HEK293 (cell line): ENCODE data around the gene RPSA.

Source experiments
- CTCF ChIA-PET: fragments of 350-600 bp; formaldehyde crosslinking; extraction: SDS; loops from one replicate; lab custom pipeline; 2021; ENCODE audit warnings: antibody characterized with exemption; lab: Yijun Ruan, JAX
- POLR2A ChIA-PET: fragments of 300-600 bp; formaldehyde crosslinking; extraction: SDS; loops from one replicate; lab custom pipeline; 2020; ENCODE audit warnings: antibody characterized with exemption, inconsistent platforms; lab: Yijun Ruan, JAX
- H3K27ac ChIP-seq: fragments of 200-500 bp; sonication (Bioruptor generic); 2 replicates; pipeline ENCODE4 v1.5.1; 2014; ENCODE audit warnings: low read depth, low read length, control low read depth, inconsistent platforms; ENCODE audit errors: extremely low read depth
- H3K36me3 ChIP-seq, 2 experiments: fragments of 200-500 bp in 1 of 2; sonication (Bioruptor generic) in 1 of 2; 1 replicate in 1 of 2; 2 replicates in 1 of 2; pipeline ENCODE4 v1.5.1; 2014 to 2017; ENCODE audit warnings: inconsistent platforms in 2 of 2, low read length in 2 of 2; ENCODE audit not compliant: control insufficient read depth in 2 of 2, insufficient read depth in 1 of 2
- H3K4me1 ChIP-seq: fragments of 200-500 bp; sonication (Bioruptor generic); 2 replicates; pipeline ENCODE4 v1.5.1; 2014; ENCODE audit warnings: mild to moderate bottlenecking, low read length, inconsistent platforms; ENCODE audit not compliant: control insufficient read depth, insufficient read depth
- H3K4me3 ChIP-seq: 2 replicates; pipeline ENCODE4 v1.5.1; 2011; ENCODE audit warnings: low read depth, mild to moderate bottlenecking, control low read depth, low read length, moderate library complexity
- H3K9me3 ChIP-seq: fragments of 200-500 bp; sonication (Bioruptor generic); 2 replicates; pipeline ENCODE4 v1.5.1; 2014; ENCODE audit warnings: low read depth, low read length, inconsistent platforms; ENCODE audit not compliant: control insufficient read depth, insufficient read depth
- GLI4 ChIP-seq: fragments of 450-650 bp; formaldehyde crosslinking; IDR thresholded peaks from 2 replicates; pipeline ENCODE4 v1.5.1; 2016; ENCODE audit warnings: missing biosample characterization, missing genetic modification characterization
- HOXC10 ChIP-seq: sonication (generic); formaldehyde crosslinking; IDR thresholded peaks from 2 replicates; pipeline ENCODE4 v1.8.1; 2023; ENCODE audit warnings: mild to moderate bottlenecking, missing genetic modification reagents
- KLF16 ChIP-seq: fragments of 450-650 bp; formaldehyde crosslinking; IDR thresholded peaks from 2 replicates; pipeline ENCODE4 v1.5.1; 2017; ENCODE audit warnings: missing biosample characterization, missing genetic modification characterization
- KLF8 ChIP-seq: fragments of 450-650 bp; formaldehyde crosslinking; IDR thresholded peaks from 2 replicates; pipeline ENCODE4 v1.5.1; 2016; ENCODE audit warnings: missing biosample characterization, missing genetic modification characterization
- OVOL3 ChIP-seq: fragments of 450-650 bp; formaldehyde crosslinking; IDR thresholded peaks from 2 replicates; pipeline ENCODE4 v1.5.1; 2016; ENCODE audit warnings: missing biosample characterization, missing genetic modification characterization
- SALL2 ChIP-seq: fragments of 450-650 bp; formaldehyde crosslinking; IDR thresholded peaks from 2 replicates; pipeline ENCODE4 v1.5.0; 2017; ENCODE audit warnings: missing biosample characterization, mild to moderate bottlenecking, missing genetic modification characterization, borderline replicate concordance
- SCRT2 ChIP-seq: fragments of 450-650 bp; formaldehyde crosslinking; IDR thresholded peaks from 2 replicates; pipeline ENCODE4 v1.5.1; 2016; ENCODE audit warnings: missing biosample characterization, missing genetic modification characterization
- SETDB1 ChIP-seq: IDR thresholded peaks from one replicate; pipeline ENCODE4 v1.6.1; 2017; ENCODE audit warnings: mild to moderate bottlenecking, low read length, moderate library complexity, mixed read lengths; ENCODE audit not compliant: insufficient read length
- TCF7L2 ChIP-seq: IDR thresholded peaks from 2 replicates; pipeline ENCODE4 v1.6.1; 2011; ENCODE audit warnings: low read depth, mild to moderate bottlenecking, inconsistent platforms, low read length, moderate library complexity, borderline replicate concordance
- TRIM28 ChIP-seq: IDR thresholded peaks from 2 replicates; pipeline ENCODE4 v1.6.1; 2011; ENCODE audit warnings: low read length, control low read depth, borderline replicate concordance
- YY2 ChIP-seq: fragments of 450-650 bp; formaldehyde crosslinking; IDR thresholded peaks from 2 replicates; pipeline ENCODE4 v1.5.1; 2016; ENCODE audit warnings: missing biosample characterization, missing genetic modification characterization
- ZBTB8A ChIP-seq: fragments of 450-650 bp; formaldehyde crosslinking; IDR thresholded peaks from 2 replicates; pipeline ENCODE4 v1.5.1; 2016; ENCODE audit warnings: missing biosample characterization, missing genetic modification characterization
- ZNF121 ChIP-seq: fragments of 450-650 bp; formaldehyde crosslinking; IDR thresholded peaks from 2 replicates; pipeline ENCODE4 v1.5.1; 2016; ENCODE audit warnings: missing biosample characterization, missing genetic modification characterization
- ZNF174 ChIP-seq: fragments of 450-650 bp; formaldehyde crosslinking; IDR thresholded peaks from 2 replicates; pipeline ENCODE4 v1.5.0; 2017; ENCODE audit warnings: missing biosample characterization, mild to moderate bottlenecking, missing genetic modification characterization
- ZNF223 ChIP-seq: fragments of 450-650 bp; formaldehyde crosslinking; IDR thresholded peaks from 2 replicates; pipeline ENCODE4 v1.5.1; 2016; ENCODE audit warnings: missing biosample characterization, missing genetic modification characterization
- ZNF248 ChIP-seq: fragments of 450-650 bp; formaldehyde crosslinking; IDR thresholded peaks from 2 replicates; pipeline ENCODE4 v1.5.1; 2017; ENCODE audit warnings: missing biosample characterization, missing genetic modification characterization
- ZNF274 ChIP-seq, 2 experiments: fragments of 200-500 bp in 1 of 2; fragments of 450-650 bp in 1 of 2; sonication (Bioruptor generic) in 1 of 2; formaldehyde crosslinking in 1 of 2; IDR thresholded peaks; 2 replicates each; pipeline versions ENCODE4 v1.5.1 to v1.6.1; 2014 to 2016; ENCODE audit warnings: borderline replicate concordance in 1 of 2, inconsistent platforms in 1 of 2, low read length in 1 of 2, missing biosample characterization in 1 of 2, missing genetic modification characterization in 1 of 2
- ZNF391 ChIP-seq: fragments of 450-650 bp; formaldehyde crosslinking; IDR thresholded peaks from 2 replicates; pipeline ENCODE4 v1.5.1; 2016; ENCODE audit warnings: low read depth, missing biosample characterization, missing genetic modification characterization, borderline replicate concordance
- ZNF394 ChIP-seq: fragments of 450-650 bp; formaldehyde crosslinking; IDR thresholded peaks from 2 replicates; pipeline ENCODE4 v1.5.1; 2016; ENCODE audit warnings: missing biosample characterization, missing genetic modification characterization, mild to moderate bottlenecking, moderate library complexity, borderline replicate concordance
- ZNF404 ChIP-seq: fragments of 450-650 bp; formaldehyde crosslinking; IDR thresholded peaks from 2 replicates; pipeline ENCODE4 v1.5.1; 2017; ENCODE audit warnings: missing biosample characterization, missing genetic modification characterization
- ZNF501 ChIP-seq: fragments of 450-650 bp; formaldehyde crosslinking; IDR thresholded peaks from 2 replicates; pipeline ENCODE4 v1.5.1; 2016; ENCODE audit warnings: missing biosample characterization, missing genetic modification characterization
- ZNF561 ChIP-seq: fragments of 450-650 bp; IDR thresholded peaks from 2 replicates; pipeline ENCODE4 v1.5.1; 2018; ENCODE audit warnings: missing biosample characterization, missing genetic modification characterization, borderline replicate concordance
- ZNF596 ChIP-seq: fragments of 450-650 bp; IDR thresholded peaks from 2 replicates; pipeline ENCODE4 v1.5.0; 2018; ENCODE audit warnings: missing biosample characterization, mild to moderate bottlenecking, missing genetic modification characterization, moderate library complexity
- ZNF654 ChIP-seq: fragments of 450-650 bp; formaldehyde crosslinking; IDR thresholded peaks from 2 replicates; pipeline ENCODE4 v1.5.1; 2016; ENCODE audit warnings: low read depth, missing biosample characterization, missing genetic modification characterization
- ZNF777 ChIP-seq: fragments of 450-650 bp; formaldehyde crosslinking; IDR thresholded peaks from 2 replicates; pipeline ENCODE4 v1.5.1; 2017; ENCODE audit warnings: missing biosample characterization, missing genetic modification characterization, borderline replicate concordance
- ZNF791 ChIP-seq: fragments of 450-650 bp; formaldehyde crosslinking; IDR thresholded peaks from 2 replicates; pipeline ENCODE4 v1.5.1; 2016; ENCODE audit warnings: missing biosample characterization, missing genetic modification characterization
- ZNF843 ChIP-seq: fragments of 450-650 bp; formaldehyde crosslinking; IDR thresholded peaks from 2 replicates; pipeline ENCODE4 v1.5.1; 2016; ENCODE audit warnings: missing biosample characterization, missing genetic modification characterization
- TF ChIP-seq, protein P1 (sequence below): fragments of 450-650 bp; formaldehyde crosslinking; IDR thresholded peaks from 2 replicates; pipeline ENCODE4 v1.5.1; 2016; ENCODE audit warnings: missing biosample characterization, missing genetic modification characterization, low read depth
- TF ChIP-seq, protein P2 (sequence below): fragments of 450-650 bp; formaldehyde crosslinking; IDR thresholded peaks from 2 replicates; pipeline ENCODE4 v1.5.1; 2016; ENCODE audit warnings: missing biosample characterization, missing genetic modification characterization

RPSA gene

DNA sequence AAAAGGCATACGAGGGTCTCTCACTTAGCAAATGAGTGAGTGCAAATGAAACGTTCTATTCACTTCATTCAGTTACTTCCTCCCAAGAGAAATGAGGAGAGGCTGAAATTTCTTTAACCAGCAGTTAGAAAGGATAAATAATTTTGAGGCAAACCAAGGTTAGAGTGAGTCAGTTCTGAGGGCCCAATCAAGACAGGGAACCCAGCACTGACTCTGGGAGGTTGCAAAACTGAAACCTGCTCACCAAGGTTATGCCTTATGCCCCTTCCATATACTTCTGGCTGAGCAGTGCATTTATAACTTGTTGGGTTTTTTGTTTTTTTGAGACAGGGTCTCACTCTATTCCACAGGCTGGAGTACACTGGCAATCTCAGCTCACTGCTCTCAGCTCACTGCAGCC is 4.5 kb upstream of the RPSA start:
- ChIA-PET CTCF (no interaction called here), POLR2A (no interaction called here)
- TF ChIP-seq HOXC10 (CRISPR knock-in tag), result no peak
- TF ChIP-seq ZNF501 (tag by site-specific recombination), result no peak
- no peak for TF ChIP-seq ZNF654 (tag by site-specific recombination)
- TF ChIP-seq TRIM28, result no peak
- no peak for TF ChIP-seq ZNF596 (tag by site-specific recombination)
- no peak for TF ChIP-seq ZNF791 (tag by site-specific recombination)
- TF ChIP-seq ZNF777 (tag by site-specific recombination), result no peak
- TF ChIP-seq GLI4, result no peak
- TF ChIP-seq ZBTB8A, result no peak
- TF ChIP-seq ZNF394, result no peak
- no peak for TF ChIP-seq SCRT2 (tag by site-specific recombination)
- no peak for TF ChIP-seq ZNF843 (tag by site-specific recombination)
- no peak for TF ChIP-seq SETDB1
- no peak for TF ChIP-seq OVOL3
- no peak for TF ChIP-seq ZNF223 (tag by site-specific recombination)
- TF ChIP-seq ZNF248 (tag by site-specific recombination), result no peak
- TF ChIP-seq, protein P1, sequence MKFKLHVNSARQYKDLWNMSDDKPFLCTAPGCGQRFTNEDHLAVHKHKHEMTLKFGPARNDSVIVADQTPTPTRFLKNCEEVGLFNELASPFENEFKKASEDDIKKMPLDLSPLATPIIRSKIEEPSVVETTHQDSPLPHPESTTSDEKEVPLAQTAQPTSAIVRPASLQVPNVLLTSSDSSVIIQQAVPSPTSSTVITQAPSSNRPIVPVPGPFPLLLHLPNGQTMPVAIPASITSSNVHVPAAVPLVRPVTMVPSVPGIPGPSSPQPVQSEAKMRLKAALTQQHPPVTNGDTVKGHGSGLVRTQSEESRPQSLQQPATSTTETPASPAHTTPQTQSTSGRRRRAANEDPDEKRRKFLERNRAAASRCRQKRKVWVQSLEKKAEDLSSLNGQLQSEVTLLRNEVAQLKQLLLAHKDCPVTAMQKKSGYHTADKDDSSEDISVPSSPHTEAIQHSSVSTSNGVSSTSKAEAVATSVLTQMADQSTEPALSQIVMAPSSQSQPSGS (tag by site-specific recombination), result no peak
- TF ChIP-seq, all 188 proteins: peak for 0

DNA sequence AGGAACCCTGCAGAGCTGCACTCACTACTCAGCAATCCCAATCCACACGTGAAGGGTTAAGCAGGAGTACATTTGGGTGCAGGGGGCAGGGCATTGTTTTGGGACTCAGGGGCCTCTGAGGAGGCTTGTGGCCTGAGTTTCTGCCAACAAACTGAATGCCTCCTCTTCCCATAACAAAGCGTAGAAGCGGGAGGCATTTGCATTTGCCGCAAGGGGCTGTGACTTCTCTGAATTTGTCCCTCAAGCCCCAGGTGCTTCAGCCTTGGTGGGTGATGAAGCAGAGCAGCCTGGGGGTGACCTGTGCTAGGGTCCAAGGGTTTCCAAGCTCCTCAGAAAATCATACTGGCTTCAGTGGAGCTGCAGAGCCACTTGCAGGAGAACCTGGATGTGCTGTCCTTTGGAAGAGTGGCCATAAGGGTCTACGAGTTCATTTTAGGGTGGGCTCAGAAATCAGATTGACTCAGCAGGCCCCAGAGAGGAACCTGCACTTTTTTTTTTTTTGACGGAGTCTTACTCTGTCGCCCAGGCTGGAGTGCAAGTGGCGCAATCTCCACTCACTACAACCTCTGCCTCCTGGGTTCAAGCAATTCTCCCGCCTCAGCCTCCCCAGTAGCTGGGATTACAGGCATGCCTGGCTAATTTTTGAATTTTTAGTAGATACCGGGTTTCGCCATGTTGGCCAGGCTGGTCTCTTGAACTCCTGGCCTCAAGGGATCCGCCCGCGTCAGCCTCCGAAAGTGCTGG is 1.4 kb upstream of the RPSA start:
- peaks cover 9 to 35% of the 10 kb centered on the region in 2 experiments for H3K36me3 ChIP-seq
- no peaks in the 10 kb centered on the region for H3K4me1 ChIP-seq
- ChIA-PET POLR2A (interaction anchor here (0.7 to 1.2 kb wide), 2 partner anchors 21 kb away, joined by 3 to 4 read pairs; no protein-coding TSS in a partner anchor), CTCF (interaction anchor here (0.7 kb wide), 3 partner anchors 213 to 786 kb away, joined by 3 to 4 read pairs (median 4); no protein-coding TSS in a partner anchor)
- no peak overlapping the region for H3K4me3 ChIP-seq
- no peak for TF ChIP-seq KLF8
- TF ChIP-seq SALL2 (tag by site-specific recombination), result no peak
- TF ChIP-seq ZNF391 (tag by site-specific recombination), result no peak
- no peak for TF ChIP-seq YY2 (tag by site-specific recombination)
- no peak for TF ChIP-seq HOXC10 (CRISPR knock-in tag)
- no peak for TF ChIP-seq ZNF121 (tag by site-specific recombination)
- no peak for TF ChIP-seq ZNF174 (tag by site-specific recombination)
- TF ChIP-seq ZNF561 (tag by site-specific recombination), result no peak
- TF ChIP-seq, protein P2, sequence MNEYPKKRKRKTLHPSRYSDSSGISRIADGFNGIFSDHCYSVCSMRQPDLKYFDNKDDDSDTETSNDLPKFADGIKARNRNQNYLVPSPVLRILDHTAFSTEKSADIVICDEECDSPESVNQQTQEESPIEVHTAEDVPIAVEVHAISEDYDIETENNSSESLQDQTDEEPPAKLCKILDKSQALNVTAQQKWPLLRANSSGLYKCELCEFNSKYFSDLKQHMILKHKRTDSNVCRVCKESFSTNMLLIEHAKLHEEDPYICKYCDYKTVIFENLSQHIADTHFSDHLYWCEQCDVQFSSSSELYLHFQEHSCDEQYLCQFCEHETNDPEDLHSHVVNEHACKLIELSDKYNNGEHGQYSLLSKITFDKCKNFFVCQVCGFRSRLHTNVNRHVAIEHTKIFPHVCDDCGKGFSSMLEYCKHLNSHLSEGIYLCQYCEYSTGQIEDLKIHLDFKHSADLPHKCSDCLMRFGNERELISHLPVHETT (tag by site-specific recombination), result no peak
- TF ChIP-seq KLF16 (tag by site-specific recombination), result no peak
- TF ChIP-seq TCF7L2, result no peak
- TF ChIP-seq ZNF404 (tag by site-specific recombination), result no peak
- TF ChIP-seq ZNF274 (IDR thresholded peaks at IDR 0.05; ENCODE audit: low read length), result no peak
- no peak for TF ChIP-seq ZNF274 (tag by site-specific recombination; IDR thresholded peaks at IDR 0.05; ENCODE audit: borderline replicate concordance)
- no peak overlapping the region for H3K27ac ChIP-seq
- no peaks in the 10 kb centered on the region for H3K9me3 ChIP-seq

More for the DNA sequence above, 4.5 kb upstream of the RPSA start:
- peaks cover 0 to 30% of the 10 kb centered on the region in 2 experiments; a peak in 2 of 3 replicates for H3K36me3 ChIP-seq
- H3K4me1 ChIP-seq, result no peaks in the 10 kb centered on the region
- no peaks in the 10 kb centered on the region for H3K9me3 ChIP-seq
- no peak overlapping the region for H3K4me3 ChIP-seq
- H3K27ac ChIP-seq, result no peak overlapping the region
